ENCODE data around the gene ARID2.

ARID2 gene

GRCh38 chr12:45948546-45948945 lies 219.0 kb downstream of the ARID2 start:
- DNase-seq: no peak

Data from NCI-H510A treated with DMSO at 0.1 percent for 48 hours (cell line).